HG03342 (cell line): ENCODE data around the gene ZNF200.
"Not testable (repeated sequence)": the region's sequence is repeated elsewhere in the genome, so short reads cannot be mapped to it uniquely, and the experiment has no call there.

ENCODE experiments used
- ATAC-seq: cut with Tn5 transposase; IDR thresholded peaks from one replicate; pipeline ENCODE4 v1.9.1; 2021; ENCODE audit warnings: mild to moderate bottlenecking, moderate library complexity; ENCODE audit not compliant: unreplicated experiment

ZNF200 gene

DNA sequence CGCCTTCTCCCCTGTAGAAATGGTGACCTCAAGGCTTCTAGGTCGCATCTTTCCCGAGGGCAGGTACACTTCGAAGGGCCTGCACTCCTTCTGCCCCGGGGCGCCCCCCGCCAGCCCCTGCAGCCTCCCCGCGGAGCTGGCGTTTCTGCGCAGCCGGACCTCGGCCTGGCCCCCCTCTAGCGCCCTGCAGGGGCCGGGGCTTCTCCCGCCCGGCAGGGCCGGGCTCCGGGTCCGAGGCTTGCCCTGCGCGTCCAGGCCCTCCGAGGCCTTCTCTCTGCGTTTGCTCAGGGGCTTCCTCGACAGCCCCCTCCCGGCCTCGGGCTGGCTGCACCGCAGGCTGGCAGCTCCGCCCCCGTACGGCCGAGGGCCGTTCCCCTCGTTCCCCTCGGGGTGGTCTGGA, 19.4 kb upstream of the ZNF200 start:
- no peak for ATAC-seq

DNA sequence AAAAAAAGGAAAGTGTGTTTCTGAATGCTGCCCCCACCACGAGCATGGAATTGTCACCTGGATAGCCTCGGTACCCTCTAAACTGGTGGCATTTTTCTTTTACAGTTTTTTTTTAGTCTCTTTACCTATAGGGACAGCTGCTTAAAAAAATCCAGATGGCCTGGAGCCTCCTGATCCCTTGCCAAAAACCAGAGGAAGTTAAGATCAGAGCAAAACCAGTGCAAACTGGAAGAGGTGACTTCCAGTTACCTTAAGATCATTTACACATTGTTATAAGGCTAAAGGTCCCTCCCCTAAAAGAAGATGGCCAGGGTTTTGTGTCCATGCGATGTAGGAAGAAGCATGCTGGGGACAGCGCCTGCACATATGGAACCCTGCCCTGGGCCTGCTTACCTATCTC, 18.0 kb upstream of the ZNF200 start:
- ATAC-seq, result no peak

DNA sequence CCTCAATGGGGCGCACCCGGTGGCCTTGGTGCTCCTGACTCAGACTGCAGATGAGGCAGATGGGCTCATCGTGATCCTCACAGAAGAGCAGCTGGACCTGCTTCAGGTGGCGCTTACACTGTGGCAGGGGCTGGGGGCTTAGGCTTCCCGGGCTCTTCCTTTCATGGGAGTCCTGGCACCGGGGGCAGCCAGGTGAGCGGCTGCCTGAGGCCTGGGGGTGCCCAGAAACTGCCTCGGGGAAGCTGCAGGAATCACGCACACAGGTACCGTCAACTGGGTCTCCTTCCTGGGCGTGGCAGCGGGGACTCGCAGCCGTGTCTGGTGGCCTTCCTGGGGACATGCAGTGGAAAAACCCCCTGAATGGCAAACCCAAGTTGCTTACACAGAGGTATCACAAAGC, 14.5 kb upstream of the ZNF200 start:
- ATAC-seq, result no peak

DNA sequence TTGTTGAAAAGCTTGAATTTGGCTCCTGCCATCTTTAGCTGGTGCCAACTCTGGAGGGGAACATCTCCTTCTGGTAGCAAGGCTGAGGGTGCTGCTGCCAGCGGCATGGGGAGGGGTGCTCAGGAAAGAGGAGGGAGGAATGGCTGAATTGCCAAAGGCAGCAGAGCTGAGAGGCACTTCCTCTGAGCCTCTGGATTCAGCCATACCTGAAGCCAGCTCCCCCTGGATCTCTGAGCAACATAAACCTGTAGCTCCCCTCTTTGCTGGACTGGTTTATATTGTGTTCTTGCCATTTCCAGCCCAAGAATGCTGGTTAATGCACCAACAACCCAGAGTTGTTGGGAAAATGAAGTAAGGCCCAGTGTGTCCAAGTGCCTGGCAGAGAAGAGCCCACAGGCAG, 14.1 kb upstream of the ZNF200 start:
- ATAC-seq, result no peak

DNA sequence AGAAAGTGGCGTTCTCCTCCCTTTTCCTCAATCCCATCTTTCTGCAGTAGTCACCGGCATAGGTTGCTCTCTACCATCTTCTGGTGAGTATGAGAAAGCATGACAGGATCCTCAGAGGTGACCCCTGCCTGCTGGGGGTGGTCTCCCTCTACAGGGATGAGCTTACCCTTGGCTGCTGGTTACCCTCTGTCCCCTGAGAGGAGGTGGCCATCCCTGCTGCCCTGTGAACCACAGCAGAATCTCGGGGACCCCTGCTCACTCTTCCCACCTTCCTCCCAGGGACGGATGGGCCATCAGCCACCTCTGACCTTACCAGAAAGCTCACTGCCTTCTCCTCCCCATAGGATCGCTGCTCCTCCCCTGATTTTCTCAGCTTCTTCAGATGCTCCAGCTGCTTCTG, 13.6 kb upstream of the ZNF200 start:
- no peak for ATAC-seq

DNA sequence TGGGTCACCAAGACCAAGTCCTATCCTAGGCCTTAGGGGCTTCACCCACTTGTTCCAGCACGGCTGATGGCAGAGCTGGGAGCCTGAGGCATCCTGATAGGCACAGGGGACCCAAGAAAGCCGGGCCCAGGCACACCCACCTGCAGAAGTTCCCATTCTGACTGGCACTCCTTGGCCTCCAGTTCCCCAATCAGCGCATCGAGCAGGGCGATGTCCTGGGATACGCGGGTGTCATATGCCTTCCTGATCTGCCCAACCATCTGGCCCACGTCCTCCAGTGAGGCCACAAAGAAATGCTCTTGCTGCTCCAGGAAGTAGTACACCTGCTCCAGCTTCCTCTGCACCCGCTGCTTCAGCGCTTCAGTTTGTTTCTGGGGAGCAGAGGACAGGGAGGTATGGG, 11.9 kb upstream of the ZNF200 start:
- ATAC-seq, result no peak

DNA sequence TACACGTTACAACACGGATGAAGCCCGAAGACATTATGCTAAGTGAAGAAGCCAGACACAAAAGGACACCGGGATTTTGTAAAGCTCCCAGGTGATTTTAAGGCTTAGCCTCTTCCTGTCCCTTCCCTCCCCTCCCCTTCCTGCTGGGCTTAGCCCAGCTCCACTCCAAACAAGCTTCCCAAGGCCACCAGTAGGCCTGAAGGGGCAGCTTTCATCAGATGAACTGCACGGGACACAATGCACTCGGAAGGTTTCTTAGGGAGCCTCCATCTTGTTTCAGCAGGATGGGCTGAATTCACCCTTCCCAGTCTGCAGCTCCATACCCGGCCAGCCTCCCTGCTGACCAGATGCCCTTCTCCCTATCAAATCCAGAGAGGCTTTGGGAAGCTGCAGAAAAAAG, 11.0 kb upstream of the ZNF200 start:
- no peak for ATAC-seq

DNA sequence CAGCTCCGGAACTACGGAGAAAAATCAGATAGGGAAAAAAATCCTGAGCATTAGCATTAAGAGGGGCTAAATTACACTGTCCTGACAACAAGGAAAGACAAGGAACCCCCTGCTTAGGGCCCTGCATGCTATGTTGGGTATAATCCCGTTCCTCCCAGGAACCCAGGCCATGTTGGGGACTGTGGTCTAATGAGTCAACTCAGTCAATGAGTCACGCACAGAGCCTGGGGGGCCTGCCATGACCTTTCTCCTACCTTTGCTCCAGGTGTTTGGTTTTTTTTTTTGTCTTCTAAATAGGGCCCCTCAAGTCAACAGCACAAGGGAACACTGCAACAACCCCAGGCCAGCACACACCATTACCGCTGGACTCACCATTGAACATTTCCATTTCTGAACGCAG, 8.9 kb upstream of the ZNF200 start:
- no peak for ATAC-seq

DNA sequence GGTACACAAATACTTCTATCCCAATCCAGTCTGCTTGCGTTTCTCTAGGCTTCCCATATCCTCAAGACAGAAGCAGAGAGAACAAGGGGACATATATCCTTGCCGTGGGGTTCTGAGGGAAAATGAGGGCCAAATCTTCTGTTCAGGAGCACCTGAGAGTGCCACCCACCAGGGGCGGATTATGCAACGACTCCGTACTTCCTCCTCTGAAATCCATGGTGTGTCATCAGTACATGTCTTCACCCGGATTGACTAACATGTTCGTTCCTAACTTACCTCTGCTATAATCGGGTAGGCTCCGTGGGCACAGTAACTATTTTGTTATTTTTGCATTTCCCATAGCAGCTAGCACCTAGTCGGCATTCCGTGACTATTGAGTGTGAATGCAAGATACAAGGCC, 7.8 kb upstream of the ZNF200 start:
- no peak for ATAC-seq

DNA sequence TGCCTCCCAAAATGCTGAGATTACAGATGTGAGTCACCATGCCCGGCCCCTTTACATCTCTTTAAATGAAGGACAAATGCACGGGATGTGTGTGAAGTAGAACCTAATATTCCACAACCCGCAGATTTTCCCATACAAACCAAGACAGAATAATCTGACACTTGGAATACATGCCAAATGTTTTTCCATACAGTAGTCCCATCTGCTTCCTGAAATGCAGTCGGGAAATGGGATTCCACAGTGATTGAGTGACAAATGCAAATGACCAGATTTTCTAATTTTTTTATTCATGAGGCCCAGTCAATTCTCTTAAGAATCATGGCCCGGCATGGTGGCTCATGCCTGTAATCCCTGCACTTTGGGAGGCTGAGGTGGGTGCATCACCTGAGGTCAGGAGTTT, 6.8 kb upstream of the ZNF200 start:
- no peak for ATAC-seq

DNA sequence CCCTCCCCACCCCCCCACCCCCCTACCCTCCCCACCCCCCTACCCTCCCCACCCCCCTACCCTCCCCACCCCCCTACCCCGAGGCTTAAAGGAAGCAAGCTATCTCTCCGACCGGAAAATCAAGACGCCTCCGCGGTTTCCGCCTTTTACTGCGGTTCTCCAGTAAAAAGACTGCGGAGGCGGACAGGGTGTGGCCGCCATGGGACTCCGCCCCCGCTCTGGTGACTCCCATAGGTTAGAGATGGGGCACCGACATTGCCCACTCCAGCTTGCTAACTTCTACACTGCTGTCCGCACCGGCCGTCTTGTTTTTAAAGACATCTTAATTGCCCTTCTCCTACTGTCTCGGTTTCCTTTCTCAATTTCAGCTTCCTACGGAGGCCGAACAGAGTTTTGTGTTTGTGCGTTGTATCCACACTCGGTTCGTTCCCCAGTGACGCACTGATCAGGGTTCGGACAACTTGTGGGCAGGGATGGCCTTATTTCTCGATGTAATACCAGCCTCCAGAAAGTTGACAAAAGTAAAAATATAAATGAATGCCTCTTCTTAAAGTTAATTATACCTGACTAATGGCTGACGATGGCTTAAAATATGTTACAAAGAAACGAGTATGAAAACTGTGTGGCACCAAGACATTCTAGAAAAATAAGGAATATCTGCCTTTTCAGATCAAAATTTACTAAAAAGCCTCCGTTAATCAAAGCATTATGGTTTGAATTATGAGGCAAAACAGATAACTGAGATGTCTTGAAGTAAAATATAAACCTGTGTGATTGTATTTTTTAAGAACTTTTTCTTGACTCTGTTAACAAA, 1.1 kb upstream of the ZNF200 start:
- no peak for ATAC-seq

DNA sequence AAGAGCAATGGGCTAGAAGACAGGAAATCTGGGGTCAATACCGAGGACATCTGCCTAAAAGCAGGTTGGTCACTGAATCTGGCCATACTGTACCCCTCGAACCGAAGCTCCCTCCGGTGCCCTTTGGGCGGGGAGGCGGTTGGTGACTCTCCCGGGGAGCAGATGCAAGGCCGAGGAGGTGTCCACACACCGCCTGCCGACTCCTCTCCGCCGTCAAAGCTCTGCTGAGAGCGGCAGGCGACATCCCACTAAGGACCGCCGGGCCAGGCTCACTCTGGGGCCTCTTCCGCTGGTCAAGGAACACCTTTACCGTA, 458 bp downstream of the ZNF200 start:
- ATAC-seq, result no peak

DNA sequence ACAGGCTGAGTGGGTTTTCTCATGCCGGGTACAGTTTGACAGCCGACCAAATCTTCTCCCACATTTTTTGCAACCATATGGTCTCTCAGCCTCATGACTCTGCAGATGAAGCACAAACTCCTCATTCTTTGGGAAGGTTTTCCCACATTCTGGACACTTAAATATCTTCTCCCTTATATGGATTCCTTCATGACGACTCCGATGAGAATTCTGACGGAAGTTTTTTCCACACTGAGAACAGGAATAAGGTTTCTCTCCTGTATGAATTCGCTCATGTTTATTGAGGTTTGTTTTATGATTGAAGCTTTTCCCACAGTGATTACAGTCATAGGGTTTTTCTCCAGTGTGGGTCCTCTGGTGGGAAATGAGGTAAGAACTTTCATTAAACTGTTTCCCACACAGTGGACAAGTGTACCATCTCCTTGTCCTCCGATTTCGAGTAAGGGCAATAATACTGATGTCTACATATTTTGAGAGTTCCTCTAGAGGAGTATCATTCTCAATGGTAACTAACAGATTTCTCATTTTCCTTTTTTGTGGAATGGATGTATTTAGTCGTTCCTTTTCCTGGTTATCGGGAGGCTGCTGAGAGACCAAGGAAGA, 10.9 kb downstream of the ZNF200 start:
- no peak for ATAC-seq

DNA sequence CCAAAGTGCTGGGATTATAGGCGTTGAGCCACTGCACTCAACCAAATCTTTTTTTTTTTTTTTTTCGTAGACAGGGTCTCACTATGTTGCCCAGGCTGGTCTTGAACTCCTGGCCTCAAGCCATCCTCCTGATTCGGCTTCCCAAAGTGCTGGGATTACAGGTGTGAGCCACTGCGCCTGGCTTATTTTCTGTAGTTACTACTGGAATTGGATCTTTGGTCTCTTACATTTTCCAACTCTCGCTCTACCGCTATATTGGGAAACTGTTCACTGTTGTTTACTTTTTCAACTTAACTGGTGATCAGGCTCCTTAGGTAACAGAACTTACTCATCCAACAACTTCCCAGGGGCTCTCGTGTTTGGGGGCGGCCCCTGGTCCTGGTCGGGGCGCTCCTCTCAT, 14.1 kb downstream of the ZNF200 start:
- ATAC-seq, result no peak

DNA sequence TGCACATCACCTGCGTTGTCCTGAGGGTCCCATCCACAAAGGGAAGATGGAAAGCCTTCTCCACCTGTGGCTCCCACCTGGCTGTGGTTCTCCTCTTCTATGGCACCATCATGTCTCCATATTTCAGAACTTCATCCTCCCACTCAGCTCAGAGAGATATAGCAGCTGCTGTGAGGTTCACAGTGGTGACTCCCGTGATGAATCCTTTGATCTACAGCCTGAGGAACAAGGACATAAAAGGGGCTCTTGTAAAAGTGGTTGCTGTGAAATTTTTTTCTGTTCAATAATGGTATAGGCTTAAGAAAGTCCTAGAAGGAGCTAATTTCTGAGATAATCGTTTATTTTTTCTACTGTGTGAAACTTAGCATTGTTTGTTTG, 18.7 kb downstream of the ZNF200 start:
- no peak for ATAC-seq

DNA sequence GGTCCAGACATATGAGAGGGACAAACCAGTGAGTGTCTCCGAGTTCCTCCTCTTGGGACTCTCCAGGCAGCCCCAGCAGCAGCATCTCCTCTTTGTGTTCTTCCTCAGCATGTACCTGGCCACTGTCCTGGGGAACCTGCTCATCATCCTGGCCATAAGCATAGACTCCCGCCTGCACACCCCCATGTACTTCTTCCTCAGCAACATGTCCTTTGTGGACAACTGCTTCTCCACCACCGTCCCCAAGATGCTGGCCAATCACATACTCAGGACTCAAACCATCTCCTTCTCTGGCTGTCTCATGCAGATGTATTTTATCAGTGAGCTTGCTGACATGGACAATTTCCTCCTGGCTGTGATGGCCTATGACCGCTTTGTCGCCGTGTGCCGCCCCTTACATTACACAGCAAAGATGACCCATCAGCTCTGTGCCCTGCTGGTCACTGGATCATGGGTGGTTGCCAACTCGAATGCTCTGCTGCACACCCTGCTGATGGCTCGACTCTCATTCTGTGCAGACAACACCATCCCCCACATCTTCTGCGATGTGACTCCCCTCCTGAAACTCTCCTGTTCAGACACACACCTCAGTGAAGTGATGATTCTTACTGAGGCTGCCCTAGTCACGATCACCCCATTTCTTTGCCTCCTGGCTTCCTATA, 19.2 kb downstream of the ZNF200 start:
- no peak for ATAC-seq

DNA sequence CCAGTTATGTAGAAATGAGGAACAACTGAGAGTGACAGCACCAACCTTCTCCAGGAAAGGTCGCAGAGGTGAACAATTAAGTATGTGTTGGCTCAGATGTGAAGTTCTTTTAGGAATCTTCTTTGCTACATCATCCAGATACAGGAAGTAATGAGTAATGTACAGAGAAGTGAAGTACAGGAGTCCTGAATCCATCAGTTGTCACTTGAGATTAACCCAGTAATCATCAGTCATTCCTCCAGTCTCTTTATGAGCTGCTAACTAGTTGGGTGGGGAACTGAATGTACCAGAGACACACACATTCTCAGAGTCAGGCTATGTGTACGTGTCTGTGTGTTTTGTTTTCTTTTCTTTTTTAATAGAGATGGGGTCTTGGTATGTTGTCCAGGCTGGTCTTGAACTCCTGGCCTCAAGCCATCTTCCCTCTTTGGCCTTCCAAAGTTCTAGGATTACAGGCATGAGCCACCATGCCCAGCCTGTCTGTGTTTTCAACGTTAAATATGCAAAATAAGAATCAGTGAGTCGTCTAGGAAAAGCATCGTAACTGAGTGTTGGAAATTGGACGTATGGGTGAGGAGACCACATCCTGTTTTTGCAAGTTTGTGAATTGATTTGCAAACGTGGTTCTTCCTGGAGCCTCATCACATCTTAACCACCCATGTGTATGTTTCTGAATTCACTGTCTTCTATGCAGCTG, 19.9 kb downstream of the ZNF200 start:
- ATAC-seq, result no peak

DNA sequence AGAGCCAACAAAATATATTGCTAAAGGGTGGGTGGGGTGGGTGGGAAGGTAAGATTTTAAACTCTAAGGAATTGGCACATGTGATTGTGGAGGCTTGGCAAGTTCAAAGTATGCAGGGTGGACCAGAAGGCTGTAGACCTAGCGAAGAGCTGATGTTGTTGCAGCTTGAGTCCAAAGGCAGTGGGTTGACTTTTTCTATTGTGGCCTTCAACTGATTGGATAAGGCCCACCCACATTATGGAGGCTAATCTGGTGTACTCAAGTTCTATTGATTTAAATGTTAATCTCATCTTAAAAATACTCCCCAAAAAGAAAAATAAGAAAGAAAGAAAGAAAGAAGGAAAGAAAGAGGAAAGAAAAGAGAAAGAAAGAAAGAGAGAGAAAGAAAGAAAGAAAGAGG, 22.4 kb downstream of the ZNF200 start:
- no peak for ATAC-seq

DNA sequence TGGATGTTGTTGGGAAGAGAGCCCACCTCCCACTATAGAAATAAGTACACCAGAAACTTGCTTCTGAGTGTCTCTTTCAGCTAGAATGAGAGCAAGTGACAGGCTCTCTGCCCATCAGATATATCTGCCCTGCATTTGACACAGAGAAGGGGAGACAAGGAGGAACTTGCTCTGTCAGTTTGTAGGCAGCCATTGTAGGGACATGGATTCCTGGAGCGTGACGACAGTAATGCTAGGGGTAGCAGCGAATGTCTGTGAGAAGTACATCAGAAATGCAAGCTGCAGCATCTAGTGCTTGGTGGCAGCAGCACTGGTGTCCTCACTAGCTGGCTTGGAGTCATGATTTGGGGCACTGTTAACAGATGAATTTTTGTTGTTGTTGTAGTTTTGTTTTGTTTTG, 23.0 kb downstream of the ZNF200 start:
- ATAC-seq, result no peak

DNA sequence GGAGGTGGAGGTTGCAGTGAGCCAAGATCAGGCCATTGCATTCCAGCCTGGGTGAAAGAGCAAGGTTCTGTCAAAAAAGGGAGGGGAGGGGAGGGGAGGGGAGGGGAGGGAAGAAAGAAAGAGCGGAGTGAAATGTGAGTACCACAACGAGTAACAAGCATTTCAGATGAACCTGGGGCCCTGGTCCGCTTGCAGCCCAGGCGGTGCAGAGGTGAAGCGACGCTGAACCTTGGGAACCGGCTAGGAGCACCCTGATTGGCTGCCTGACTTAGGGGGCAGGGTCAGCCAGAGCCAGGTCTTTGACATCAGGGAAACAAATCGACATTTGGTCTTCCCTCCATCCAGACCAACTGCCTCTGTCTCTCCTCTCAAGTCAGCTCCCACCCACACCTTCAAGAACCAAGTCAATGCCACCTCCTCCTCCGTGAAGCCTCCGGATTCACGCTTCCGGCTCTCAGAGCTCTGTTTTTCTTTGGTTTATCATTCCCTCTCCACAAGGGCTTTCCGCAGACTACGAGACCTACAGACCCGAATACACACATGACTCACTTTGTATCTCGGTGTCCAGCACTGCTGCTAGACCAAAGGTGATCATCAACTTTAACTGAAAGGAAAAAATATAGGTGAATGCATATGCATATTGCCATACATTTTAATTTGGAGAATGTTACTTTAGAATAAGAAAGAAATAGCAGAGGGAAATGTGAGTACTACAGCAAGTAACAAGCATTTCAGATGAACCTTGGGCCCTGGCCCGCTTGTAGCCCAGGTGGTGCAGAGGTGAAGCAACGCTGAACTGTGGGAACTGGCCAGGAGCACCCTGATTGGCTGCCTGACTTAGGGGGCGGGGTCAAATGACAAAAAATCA, 27.6 kb downstream of the ZNF200 start:
- ATAC-seq, result no peak

DNA sequence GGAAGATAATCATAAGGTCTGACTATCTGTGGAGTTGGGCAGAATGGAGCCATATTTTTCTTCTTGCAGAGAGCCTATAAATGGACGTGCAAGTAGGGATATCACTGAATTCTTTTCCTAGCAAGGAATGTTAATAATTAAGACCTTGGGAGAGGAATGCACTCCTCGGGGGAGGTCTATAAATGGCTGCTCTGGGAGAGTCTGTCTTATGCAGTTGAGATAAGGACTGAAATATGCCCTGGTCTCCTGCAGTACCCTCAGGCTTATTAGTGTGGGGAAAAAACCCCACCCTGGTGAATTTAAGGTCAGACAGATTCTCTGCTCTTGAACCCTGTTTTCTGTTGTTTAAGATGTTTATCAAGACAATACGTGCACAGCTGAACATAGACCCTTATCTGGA, 29.0 kb downstream of the ZNF200 start:
- ATAC-seq, result not testable (repeated sequence)
